ENCODE data around the gene SLC41A2. TPM values are rescaled to one million over a fixed set of nuclear protein-coding genes. Genes with fewer than 3 reads are reported as not detected.

Gene SLC41A2
- total and polyA plus RNA-seq, 4 experiments from 2014 or later: 0.07 to 3.7 (median 2.0) TPM

DNA sequence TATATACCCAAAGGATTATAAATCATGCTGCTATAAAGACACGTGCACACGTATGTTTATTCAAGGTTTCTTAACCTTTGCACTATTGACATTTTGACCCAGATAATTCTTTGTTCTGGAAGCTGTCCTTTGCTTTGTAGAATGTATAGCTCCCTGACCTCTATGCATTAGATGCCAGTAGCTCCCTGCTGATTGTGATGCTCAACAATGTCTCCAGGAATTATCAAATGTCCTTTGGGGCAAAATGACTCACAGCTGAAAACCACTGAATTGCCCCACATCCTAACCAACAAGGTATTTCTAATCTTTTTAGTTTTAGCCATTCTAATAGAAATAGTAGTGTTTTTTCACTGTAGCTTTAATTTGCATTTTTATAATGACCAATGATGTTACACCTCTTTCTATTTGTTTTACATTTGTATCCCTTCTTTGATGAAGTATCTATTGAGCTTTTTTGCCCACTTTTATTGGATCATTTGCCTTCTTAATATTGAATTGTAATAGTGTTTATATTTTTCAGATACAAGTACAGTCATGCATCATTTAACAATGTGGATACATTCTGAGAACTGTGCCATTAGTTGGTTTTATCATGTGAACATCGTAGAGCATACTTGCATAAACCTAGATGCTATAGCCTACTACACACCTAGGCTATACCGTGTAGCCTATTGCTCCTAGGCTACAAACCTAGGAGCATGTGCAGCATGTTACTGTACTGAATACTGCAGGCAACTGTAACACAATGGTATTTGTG lies 17.7 kb upstream of the SLC41A2 start:
- no peak overlapping the region for H3K4me3 ChIP-seq (ENCODE audit: low read length in 2 of 2)
- no peaks in the 10 kb centered on the region for H3K9me3 Mint-ChIP-seq
- no peaks in the 10 kb centered on the region for H3K9me3 ChIP-seq (ENCODE audit: control insufficient read depth in 1 of 2, low read length in 2 of 2)
- no peaks in the 10 kb centered on the region for H3K27me3 Mint-ChIP-seq
- no peaks in the 10 kb centered on the region for H3K4me1 Mint-ChIP-seq
- H3K4me3 Mint-ChIP-seq: no peak overlapping the region
- no peaks in the 10 kb centered on the region for H3K36me3 ChIP-seq (ENCODE audit: insufficient read depth, low read length)
- ChIA-PET POLR2A (ENCODE audit: partially characterized antibody) (interaction anchor here (0.6 kb wide), 1 partner anchor 68 kb away, joined by 3 read pairs; no protein-coding TSS in a partner anchor), CTCF (ENCODE audit: partially characterized antibody) (no interaction called here)
- no peaks in the 10 kb centered on the region for H3K27me3 ChIP-seq (ENCODE audit: insufficient read depth, low read length)
- no peak overlapping the region for H3K27ac ChIP-seq (ENCODE audit: low read depth, low read length)
- no peaks in the 10 kb centered on the region for H3K36me3 Mint-ChIP-seq
- intact Hi-C loops (cut with micrococcal nuclease): no loop called here
- no peak for DNase-seq
- H3K4me1 ChIP-seq (ENCODE audit: insufficient read depth, low read length): no peaks in the 10 kb centered on the region
- H3K27ac Mint-ChIP-seq: no peak overlapping the region

DNA sequence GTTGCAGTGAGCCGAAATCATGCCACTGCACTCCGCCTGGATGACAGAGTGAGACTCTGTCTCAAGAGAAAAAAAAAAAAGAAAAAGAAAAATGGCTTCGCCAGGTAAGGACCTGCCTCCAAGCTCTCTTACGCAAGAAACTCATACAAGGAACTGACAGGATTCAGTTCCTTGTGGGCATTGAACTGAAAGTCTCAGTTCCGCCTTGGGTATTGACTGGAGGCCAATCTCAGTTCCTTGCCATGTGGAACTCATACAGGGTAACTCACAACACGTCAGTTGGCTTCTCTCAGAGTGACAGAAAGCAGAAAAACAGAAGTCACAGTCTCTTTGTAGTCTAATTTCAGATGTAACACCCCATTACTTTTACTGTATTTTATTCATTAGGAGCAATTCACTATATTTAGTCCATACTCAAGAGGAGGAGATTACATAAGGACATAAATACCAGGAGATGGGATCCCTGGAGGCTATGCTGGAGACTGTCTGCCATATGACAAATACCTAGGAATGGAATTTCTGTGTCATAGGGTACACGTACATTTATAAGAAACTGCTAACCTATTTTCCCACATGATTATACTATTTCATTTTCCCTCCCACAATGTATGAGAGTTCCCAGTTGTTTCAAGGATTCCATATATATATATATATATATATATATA lies 16.7 kb upstream of the SLC41A2 start:
- no peak for DNase-seq
- no peak overlapping the region for H3K27ac ChIP-seq (ENCODE audit: low read depth, low read length)
- CTCF ChIA-PET (ENCODE audit: partially characterized antibody): no interaction called here

DNA sequence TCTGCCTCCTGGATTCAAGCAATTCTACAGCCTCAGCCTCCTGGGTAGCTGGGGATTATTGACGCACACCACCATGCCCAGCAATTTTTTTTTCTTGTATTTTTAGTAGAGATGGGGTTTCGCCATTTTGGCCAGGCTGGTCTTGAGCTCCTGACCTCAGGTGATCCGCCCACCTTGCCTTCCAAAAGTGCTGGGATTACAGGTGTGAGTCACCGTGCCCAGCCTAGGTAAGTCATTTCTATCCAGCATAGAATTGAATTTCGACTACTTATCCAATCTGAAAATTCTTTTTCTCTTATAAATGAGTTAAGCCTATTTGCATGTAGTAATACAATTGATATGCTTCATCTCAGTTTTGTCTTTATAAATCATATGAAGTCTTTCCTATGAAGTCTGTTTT lies 15.2 kb upstream of the SLC41A2 start:
- DNase-seq: no peak
- no peaks in the 10 kb centered on the region for H3K36me3 ChIP-seq (ENCODE audit: insufficient read depth, low read length)
- no peak overlapping the region for H3K27ac ChIP-seq (ENCODE audit: low read depth, low read length)
- POLR2A ChIA-PET (ENCODE audit: partially characterized antibody): no interaction called here
- no peak overlapping the region for H3K4me3 Mint-ChIP-seq
- no peak overlapping the region for H3K27ac Mint-ChIP-seq
- no peaks in the 10 kb centered on the region for H3K9me3 Mint-ChIP-seq
- no peaks in the 10 kb centered on the region for H3K9me3 ChIP-seq (ENCODE audit: control insufficient read depth in 1 of 2, low read length in 2 of 2)
- H3K36me3 Mint-ChIP-seq: no peaks in the 10 kb centered on the region
- intact Hi-C loops (cut with micrococcal nuclease): no loop called here
- no peaks in the 10 kb centered on the region for H3K27me3 ChIP-seq (ENCODE audit: insufficient read depth, low read length)
- H3K4me3 ChIP-seq (ENCODE audit: low read length in 2 of 2): no peak overlapping the region
- H3K4me1 ChIP-seq (ENCODE audit: insufficient read depth, low read length): no peaks in the 10 kb centered on the region
- H3K27me3 Mint-ChIP-seq: no peaks in the 10 kb centered on the region
- H3K4me1 Mint-ChIP-seq: no peaks in the 10 kb centered on the region
- CTCF ChIA-PET (ENCODE audit: partially characterized antibody): interaction anchor here (1.5 kb wide), 1 partner anchor 14 kb away, joined by 6 read pairs; no protein-coding TSS in a partner anchor

More for the DNA sequence above, 16.7 kb upstream of the SLC41A2 start:
- Mint-ChIP-seq H3K4me1 (no peaks in the 10 kb centered on the region), H3K27me3 (no peaks in the 10 kb centered on the region), H3K4me3 (no peak overlapping the region), H3K27ac (no peak overlapping the region), H3K36me3 (no peaks in the 10 kb centered on the region), H3K9me3 (no peaks in the 10 kb centered on the region)
- intact Hi-C loops (cut with micrococcal nuclease): no loop called here
- Histone ChIP-seq H3K4me1 (ENCODE audit: insufficient read depth, low read length) (no peaks in the 10 kb centered on the region), H3K36me3 (ENCODE audit: insufficient read depth, low read length) (no peaks in the 10 kb centered on the region), H3K9me3 (ENCODE audit: control insufficient read depth in 1 of 2, low read length in 2 of 2) (no peaks in the 10 kb centered on the region), H3K4me3 (ENCODE audit: low read length in 2 of 2) (no peak overlapping the region), H3K27me3 (ENCODE audit: insufficient read depth, low read length) (no peaks in the 10 kb centered on the region)
- POLR2A ChIA-PET (ENCODE audit: partially characterized antibody): interaction anchor here (0.6 kb wide), 1 partner anchor 9 kb away, joined by 3 read pairs; no protein-coding TSS in a partner anchor

DNA sequence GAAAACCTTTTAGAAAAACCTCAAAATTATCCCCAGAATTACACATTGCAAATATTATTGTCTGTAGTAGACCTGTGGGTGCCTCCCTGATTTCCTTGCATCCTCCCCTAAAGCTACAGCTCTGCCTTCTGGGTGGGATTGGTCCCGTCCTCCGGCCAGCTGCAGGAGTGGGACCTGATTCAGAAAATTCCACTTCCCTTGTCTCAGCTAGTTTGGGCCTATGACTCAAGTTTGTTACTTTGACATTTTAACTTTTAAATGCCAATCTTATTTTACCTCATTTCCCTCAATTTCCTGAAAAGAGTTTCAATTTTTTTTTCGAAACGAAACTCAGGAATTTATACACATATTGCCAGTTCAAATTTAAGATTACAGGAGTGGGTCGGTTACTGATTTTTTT lies 13.2 kb upstream of the SLC41A2 start:
- Mint-ChIP-seq H3K36me3 (no peaks in the 10 kb centered on the region), H3K27ac (peak overlapping the region in 1 of 7 donors; percentile 17), H3K4me1 (no peaks in the 10 kb centered on the region), H3K9me3 (no peaks in the 10 kb centered on the region), H3K27me3 (no peaks in the 10 kb centered on the region), H3K4me3 (no peak overlapping the region)
- no peak for DNase-seq
- CTCF ChIA-PET (ENCODE audit: partially characterized antibody): no interaction called here
- POLR2A ChIA-PET (ENCODE audit: partially characterized antibody): no interaction called here
- Histone ChIP-seq H3K27ac (ENCODE audit: low read depth, low read length) (no peak overlapping the region), H3K27me3 (ENCODE audit: insufficient read depth, low read length) (no peaks in the 10 kb centered on the region), H3K4me3 (ENCODE audit: low read length in 2 of 2) (no peak overlapping the region), H3K36me3 (ENCODE audit: insufficient read depth, low read length) (no peaks in the 10 kb centered on the region), H3K4me1 (ENCODE audit: insufficient read depth, low read length) (no peaks in the 10 kb centered on the region), H3K9me3 (ENCODE audit: control insufficient read depth in 1 of 2, low read length in 2 of 2) (no peaks in the 10 kb centered on the region)
- intact Hi-C loops (cut with micrococcal nuclease): no loop called here

DNA sequence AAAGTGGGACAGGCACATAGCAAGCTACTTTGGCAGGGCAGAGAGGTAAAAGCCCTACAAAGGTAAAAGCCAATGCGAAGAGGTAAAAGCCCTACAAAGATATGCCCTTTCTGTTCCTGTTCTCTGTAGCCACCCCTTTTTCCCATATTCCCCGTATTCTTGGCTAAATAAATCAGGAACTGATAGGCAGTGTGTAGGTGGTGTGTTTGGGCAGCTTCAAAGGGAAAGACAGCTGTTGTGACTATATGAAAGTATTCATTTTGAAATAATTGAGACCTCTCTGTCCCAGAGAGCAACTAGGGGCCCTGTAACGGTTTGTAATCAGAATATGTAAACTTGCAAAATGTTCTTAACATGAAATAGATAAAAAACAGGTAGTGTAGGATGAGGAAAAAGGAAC lies 11.3 kb upstream of the SLC41A2 start:
- H3K27me3 Mint-ChIP-seq: peaks cover 0 to 10% of the 10 kb centered on the region in 2 donors
- no peak for DNase-seq
- no peaks in the 10 kb centered on the region for H3K4me1 Mint-ChIP-seq
- H3K27me3 ChIP-seq (ENCODE audit: insufficient read depth, low read length): no peaks in the 10 kb centered on the region
- H3K9me3 ChIP-seq (ENCODE audit: control insufficient read depth in 1 of 2, low read length in 2 of 2): no peaks in the 10 kb centered on the region
- intact Hi-C loops (cut with micrococcal nuclease): no loop called here
- H3K4me3 Mint-ChIP-seq: no peak overlapping the region
- no peak overlapping the region for H3K27ac ChIP-seq (ENCODE audit: low read depth, low read length)
- ChIA-PET POLR2A (ENCODE audit: partially characterized antibody) (no interaction called here), CTCF (ENCODE audit: partially characterized antibody) (interaction anchor here (0.8 to 1.2 kb wide), 2 partner anchors 10 to 12 kb away, joined by 4 read pairs; no protein-coding TSS in a partner anchor)
- H3K36me3 Mint-ChIP-seq: no peaks in the 10 kb centered on the region
- H3K9me3 Mint-ChIP-seq: no peaks in the 10 kb centered on the region
- H3K36me3 ChIP-seq (ENCODE audit: insufficient read depth, low read length): no peaks in the 10 kb centered on the region
- no peaks in the 10 kb centered on the region for H3K4me1 ChIP-seq (ENCODE audit: insufficient read depth, low read length)
- no peak overlapping the region for H3K27ac Mint-ChIP-seq
- H3K4me3 ChIP-seq (ENCODE audit: low read length in 2 of 2): no peak overlapping the region

DNA sequence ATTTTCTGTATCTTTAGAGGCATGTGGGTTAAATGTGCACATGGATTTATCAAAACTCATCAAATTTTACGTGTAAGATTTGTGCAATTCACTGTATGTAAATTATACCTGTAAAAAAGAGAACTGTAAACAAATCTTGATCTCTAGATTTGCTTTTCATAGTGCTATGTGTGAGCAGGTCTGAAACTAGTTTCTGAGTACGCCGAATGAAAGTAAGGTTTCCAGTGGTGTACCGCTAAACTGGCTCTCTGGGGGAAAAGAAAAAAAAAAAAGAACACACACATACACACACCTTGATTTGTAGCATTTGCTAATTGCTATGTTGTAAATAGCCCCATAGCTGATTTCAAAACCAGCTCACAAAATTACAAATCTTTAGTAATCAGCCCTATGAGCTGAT lies 8.6 kb upstream of the SLC41A2 start:
- no peak for DNase-seq
- CTCF ChIA-PET (ENCODE audit: partially characterized antibody): interaction anchor here (1.3 kb wide), 1 partner anchor 8 kb away, joined by 6 read pairs; no protein-coding TSS in a partner anchor
- no peaks in the 10 kb centered on the region for H3K36me3 ChIP-seq (ENCODE audit: insufficient read depth, low read length)
- Mint-ChIP-seq H3K36me3 (no peaks in the 10 kb centered on the region), H3K4me3 (no peak overlapping the region), H3K27me3 (peaks cover 6 to 20% of the 10 kb centered on the region in 2 donors), H3K27ac (no peak overlapping the region), H3K9me3 (no peaks in the 10 kb centered on the region), H3K4me1 (no peaks in the 10 kb centered on the region)
- no peak overlapping the region for H3K4me3 ChIP-seq (ENCODE audit: low read length in 2 of 2)
- H3K27ac ChIP-seq (ENCODE audit: low read depth, low read length): no peak overlapping the region
- intact Hi-C loops (cut with micrococcal nuclease): no loop called here
- POLR2A ChIA-PET (ENCODE audit: partially characterized antibody): no interaction called here
- H3K27me3 ChIP-seq (ENCODE audit: insufficient read depth, low read length): no peaks in the 10 kb centered on the region
- H3K9me3 ChIP-seq (ENCODE audit: control insufficient read depth in 1 of 2, low read length in 2 of 2): no peaks in the 10 kb centered on the region
- no peaks in the 10 kb centered on the region for H3K4me1 ChIP-seq (ENCODE audit: insufficient read depth, low read length)

DNA sequence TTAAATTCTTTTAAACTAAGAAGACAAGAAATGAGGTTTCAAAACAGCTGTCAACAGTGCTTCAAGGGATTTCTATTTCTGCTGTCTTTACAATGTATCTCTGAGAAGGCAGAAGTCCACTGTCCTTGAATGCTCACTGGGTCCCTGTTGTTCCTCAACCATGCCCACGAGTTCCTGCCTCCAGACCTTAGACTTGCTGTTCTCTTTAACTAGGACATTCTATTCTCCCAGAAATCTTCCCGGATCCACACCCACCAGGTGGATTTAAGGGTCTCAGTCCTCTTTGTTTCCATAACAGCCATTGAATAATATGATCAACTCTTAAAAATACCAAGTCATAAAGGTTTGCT lies 6.7 kb upstream of the SLC41A2 start:
- Mint-ChIP-seq H3K36me3 (no peaks in the 10 kb centered on the region), H3K27me3 (peaks cover 6 to 20% of the 10 kb centered on the region in 2 donors), H3K27ac (no peak overlapping the region), H3K4me1 (peaks cover 2 to 5% (median 3%) of the 10 kb centered on the region in 4 donors), H3K9me3 (no peaks in the 10 kb centered on the region), H3K4me3 (no peak overlapping the region)
- Histone ChIP-seq H3K36me3 (ENCODE audit: insufficient read depth, low read length) (no peaks in the 10 kb centered on the region), H3K4me3 (ENCODE audit: low read length in 2 of 2) (no peak overlapping the region), H3K4me1 (ENCODE audit: insufficient read depth, low read length) (no peaks in the 10 kb centered on the region), H3K9me3 (ENCODE audit: control insufficient read depth in 1 of 2, low read length in 2 of 2) (no peaks in the 10 kb centered on the region), H3K27me3 (ENCODE audit: insufficient read depth, low read length) (no peaks in the 10 kb centered on the region), H3K27ac (ENCODE audit: low read depth, low read length) (no peak overlapping the region)
- ChIA-PET POLR2A (ENCODE audit: partially characterized antibody) (no interaction called here), CTCF (ENCODE audit: partially characterized antibody) (no interaction called here)
- intact Hi-C loops (cut with micrococcal nuclease): no loop called here
- DNase-seq: no peak

All from CD4-positive, alpha-beta memory T cell (primary cell).